HT-29 (cell line): ENCODE measurements around the gene DUSP9. TPM values are rescaled to one million over a fixed set of nuclear protein-coding genes. Genes with fewer than 3 reads are reported as not detected.

Experiments
- DNase-seq: peaks from one replicate; pipeline ENCODE4 v3.0.0-alpha.2; 2015; ENCODE audit warnings: low spot score
- total RNA-seq: library from RNA; depleted of rRNA; stranded (reverse); fragments of >200 nt; shearing (Covaris generic); gene quantifications from 2 replicates; pipeline ENCODE4 v1.2.3, GENCODE V29; 2014

DUSP9 gene
- total RNA-seq, 1 experiment from 2014 or later, result not detected

DNA sequence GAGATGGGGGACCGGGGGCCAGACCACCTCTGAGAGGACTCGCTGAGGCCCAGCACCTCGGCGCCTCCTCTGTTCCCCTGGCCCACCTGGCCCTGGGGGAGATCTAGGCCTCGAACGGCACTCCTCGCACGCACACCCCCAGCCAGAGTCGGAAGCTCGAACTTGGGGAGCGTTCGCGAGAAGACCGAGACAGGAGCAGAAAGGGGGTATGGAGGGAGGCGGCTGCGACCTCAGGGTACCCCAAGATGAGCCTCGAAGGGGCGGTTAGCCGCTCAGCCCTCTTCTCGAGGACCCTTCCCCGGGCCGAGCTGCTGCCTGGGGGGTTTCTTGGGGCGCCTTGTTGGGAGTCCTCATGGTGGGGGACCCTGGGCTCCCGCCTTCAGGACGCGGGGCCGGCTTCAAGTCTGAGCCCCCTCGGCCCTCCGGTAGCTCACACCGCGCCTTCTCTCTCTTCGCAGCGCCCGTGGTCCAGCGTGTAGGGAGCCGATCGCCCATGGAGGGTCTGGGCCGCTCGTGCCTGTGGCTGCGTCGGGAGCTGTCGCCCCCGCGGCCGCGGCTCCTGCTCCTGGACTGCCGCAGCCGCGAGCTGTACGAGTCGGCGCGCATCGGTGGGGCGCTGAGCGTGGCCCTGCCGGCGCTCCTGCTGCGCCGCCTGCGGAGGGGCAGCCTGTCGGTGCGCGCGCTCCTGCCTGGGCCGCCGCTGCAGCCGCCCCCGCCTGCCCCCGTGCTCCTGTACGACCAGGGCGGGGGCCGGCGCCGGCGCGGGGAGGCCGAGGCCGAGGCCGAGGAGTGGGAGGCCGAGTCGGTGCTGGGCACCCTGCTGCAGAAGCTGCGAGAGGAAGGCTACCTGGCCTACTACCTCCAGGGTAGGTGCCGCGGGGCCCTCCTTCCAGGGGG is 706 bp downstream of the DUSP9 start:
- DNase-seq, result no peak

DNA sequence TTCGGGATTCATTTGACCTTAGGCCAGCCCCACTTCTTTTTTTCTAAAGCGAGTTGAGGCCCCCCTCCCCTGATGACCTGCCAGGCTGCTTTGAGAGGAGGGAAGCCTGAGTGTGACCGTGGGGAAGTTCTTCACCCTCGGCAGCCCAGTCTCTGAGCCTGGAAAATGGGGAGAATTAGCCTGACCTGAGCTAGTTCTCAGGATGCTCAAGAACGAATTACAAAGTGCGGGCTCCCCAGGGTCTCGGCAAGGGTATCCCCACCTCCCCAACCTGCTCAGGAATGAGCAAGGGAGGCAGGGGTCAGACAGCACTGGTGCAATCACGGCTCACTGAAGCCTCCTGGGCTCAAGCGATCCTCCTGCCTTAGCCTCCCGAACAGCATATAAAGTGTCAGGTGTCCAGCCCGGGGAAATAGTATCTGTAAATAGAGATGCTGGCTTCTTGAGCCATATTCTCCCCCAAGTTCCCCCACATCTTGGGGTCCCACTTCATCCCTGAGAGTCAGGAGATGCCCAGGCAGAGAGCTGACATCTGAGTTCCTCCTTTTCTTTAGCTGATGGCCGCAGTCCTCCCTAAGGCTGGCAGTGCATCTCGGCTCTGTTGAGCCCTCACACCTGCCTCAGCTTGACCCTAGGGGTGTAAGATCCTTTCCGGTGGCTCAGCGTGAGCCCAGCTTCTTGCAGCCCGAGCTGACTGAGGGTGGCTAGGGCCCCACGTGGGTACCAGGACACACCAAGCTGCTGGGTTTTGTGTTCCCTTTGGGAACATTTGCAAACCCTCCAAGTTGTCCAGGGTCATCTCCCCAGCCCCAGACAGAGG is 1.6 kb downstream of the DUSP9 start:
- DNase-seq, result no peak

DNA sequence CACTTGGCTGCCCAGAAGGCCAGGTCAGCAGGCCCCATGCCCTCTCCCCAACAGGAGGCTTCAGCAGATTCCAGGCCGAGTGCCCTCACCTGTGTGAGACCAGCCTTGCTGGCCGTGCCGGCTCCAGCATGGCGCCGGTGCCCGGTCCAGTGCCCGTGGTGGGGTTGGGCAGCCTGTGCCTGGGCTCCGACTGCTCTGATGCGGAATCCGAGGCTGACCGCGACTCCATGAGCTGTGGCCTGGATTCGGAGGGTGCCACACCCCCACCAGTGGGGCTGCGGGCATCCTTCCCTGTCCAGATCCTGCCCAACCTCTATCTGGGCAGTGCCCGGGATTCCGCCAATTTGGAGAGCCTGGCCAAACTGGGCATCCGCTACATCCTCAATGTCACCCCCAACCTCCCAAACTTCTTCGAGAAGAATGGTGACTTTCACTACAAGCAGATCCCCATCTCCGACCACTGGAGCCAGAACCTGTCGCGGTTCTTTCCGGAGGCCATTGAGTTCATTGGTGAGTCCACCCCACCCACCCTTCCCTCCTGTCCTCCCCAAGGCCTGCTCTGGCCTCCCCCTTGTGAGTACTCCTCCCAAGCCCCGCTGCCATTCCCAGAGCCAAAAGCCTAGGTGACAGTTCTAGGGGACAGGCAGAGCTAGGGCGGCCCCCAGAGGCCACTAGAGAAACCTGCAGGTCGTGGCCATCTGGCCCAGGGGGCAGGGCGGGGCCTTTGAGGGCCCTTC is 2.3 kb downstream of the DUSP9 start:
- DNase-seq, result peak; percentile 79

DNA sequence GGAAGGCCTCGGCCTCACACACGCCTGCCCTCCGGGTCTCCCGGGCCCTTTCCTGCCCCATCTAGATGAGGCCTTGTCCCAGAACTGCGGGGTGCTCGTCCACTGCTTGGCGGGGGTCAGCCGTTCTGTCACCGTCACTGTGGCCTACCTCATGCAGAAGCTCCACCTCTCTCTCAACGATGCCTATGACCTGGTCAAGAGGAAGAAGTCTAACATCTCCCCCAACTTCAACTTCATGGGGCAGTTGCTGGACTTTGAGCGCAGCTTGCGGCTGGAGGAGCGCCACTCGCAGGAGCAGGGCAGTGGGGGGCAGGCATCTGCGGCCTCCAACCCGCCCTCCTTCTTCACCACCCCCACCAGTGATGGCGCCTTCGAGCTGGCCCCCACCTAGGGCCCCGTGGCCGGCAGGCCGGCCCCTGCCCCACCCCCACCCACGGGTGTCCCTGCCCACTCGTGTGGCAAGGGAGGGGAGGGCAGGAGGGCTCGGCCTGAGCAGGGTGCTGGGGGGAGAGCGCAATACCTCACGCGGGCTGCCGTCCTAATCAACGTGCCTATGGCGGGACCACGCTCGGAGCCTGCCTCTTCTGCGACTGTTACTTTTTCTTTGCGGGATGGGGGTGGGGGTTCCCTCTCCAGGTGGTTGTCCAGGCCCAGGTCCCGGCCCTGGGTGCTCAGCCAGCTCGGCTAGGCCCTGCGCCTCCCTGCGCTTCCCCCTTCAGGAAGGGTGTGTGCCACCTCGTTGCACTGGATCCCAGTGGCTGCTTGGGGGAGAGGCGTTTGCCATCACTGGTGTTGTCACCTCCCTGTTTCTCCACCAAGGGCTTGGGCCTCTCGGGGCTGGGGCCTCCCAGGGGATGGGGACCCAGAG is 3.1 kb downstream of the DUSP9 start:
- no peak for DNase-seq

DNA sequence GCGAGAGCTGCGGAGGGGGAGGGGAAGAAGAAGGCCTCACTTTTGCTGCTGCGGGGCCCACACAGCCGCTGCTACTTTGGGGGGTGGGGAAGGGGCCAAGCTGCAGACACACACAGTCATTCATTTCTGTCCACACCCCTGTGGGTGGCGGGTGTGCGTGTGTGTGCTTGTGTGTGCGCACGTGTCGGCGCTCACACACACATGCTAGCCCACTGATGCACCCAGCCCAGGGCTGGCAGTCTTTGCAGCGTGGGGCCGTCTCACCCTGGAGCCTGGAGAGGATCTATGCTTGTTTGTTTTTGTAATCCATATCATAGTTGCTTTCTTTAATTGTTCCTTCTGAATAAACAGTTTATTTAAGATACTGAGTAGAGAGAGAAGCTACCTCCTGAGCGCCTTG is 4.0 kb downstream of the DUSP9 start:
- no peak for DNase-seq

DNA sequence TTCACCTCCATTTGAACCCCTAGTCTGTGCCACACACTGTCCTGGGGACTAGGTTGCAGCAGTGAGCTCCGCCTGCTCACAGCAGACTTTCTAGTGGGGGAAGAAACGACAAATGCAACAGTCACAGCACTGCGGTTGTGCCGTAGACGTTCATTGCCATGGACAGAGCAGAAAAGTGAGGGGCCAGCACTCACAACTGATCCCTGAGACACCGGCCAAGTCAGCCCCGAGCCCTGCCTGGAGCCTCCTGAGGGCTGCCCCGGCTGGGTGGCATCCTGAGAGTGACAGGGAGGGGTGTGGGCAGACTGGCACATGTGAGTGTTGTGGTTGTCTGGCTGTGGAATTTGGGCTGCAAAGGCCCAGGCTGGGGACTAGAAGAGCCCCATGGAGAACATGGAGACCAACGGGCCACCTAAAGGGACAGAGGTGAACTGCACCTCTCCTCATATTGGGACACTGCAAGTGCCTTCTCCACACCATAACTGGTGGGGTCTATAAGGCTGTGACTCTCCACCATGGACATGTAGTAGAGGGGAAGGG is 4.6 kb downstream of the DUSP9 start:
- DNase-seq, result peak; percentile 44

DNA sequence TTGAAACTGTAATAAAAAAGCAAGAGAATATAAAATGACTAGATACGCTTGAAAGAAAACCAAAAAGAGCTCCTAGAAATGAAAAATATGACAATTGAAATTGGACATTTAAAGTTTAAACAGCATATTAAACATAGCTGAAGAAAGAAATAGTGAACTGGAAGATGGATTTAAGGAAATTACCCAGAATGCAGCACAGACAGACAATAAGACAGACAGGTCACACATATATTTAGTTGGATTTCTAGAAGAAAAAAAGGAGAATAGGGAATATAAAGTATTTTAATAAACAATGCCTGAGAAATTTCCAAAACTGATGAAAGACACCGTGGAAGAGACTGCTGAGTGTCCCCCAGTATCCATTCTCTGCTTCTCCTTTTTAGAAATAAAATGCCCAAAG is 6.6 kb downstream of the DUSP9 start:
- no peak for DNase-seq

DNA sequence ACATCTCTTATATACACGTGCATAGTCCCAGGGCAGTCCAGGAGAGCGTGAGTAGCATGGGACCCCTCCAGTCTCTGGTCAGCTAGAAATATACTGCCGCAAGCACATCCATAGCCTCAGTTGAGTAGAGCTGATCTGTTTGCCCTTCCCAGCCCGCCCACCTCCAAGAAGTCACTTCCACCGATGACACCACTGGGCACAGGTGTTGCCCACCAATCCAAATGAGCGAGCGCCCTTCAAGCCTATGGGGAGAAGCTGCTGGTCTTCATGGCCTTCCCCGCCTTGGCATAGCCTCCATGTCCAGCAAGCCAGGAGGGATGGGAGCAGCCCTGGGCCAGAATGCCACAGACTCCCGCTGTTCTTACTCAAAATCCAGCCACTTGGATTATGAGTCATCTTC is 10.2 kb downstream of the DUSP9 start:
- no peak for DNase-seq

DNA sequence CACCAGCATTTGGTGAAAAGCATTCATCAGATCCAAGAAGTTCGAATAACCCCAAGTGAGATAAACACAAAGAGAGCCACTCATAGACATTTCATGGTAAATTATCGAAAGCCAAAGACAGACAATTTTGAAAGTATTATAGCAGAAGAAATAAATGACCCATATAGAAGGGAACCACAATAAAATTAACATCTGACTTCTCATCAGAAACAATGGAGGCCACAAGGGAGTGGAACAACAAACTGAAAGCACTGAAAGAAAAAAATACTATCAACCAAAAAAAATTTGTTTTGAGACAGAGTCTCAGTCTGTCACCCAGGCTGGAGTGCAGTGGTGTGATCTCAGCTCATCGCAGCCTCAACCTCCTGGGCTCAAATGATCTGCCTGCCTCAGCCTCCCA is 12.3 kb downstream of the DUSP9 start:
- no peak for DNase-seq

DNA sequence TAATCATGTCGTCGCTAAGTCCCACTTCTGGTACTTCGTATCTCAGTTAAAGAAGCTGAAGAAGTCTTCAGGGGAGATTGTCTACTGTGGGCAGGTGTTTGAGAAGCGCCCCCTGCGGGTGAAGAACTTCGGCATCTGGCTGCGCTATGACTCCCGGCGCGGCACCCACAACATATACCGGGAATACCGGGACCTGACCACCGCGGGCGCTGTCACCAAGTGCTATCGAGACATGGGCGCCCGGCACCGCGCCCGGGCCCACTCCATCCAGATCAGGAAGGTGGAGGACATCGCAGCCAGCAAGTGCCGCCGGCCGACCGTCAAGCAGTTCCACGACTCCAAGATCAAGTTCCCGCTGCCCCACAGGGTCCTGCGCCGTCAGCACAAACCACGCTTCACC is 15.3 kb downstream of the DUSP9 start:
- peak; percentile 68 for DNase-seq

DNA sequence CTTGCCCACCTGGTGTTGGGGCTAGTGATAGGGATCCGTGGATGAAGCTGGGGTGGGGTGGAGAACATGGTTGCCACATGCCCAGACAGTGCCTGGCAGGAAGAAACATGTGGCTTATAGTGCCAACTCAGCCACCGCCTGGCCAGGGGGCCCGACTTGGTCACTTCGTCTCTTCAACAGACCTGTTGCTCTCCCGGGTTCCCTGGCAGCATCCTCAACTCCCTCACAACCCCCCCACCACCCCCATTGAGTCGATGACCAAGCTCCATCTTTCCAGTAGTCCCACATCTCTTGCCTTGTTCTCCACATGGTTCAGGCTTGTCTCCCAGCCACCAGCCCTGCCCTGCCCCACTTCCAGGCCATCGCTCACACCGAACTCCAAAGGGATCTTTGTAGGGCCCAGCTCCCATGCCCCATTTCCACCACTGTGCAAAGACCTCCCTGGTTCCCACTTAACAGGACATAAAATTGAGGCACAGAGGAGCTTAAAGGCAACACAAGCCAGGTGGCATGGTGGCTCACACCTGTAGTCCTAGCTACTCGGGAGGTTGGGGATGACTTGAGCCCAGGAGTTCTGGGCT is 18.8 kb downstream of the DUSP9 start:
- DNase-seq, result no peak

DNA sequence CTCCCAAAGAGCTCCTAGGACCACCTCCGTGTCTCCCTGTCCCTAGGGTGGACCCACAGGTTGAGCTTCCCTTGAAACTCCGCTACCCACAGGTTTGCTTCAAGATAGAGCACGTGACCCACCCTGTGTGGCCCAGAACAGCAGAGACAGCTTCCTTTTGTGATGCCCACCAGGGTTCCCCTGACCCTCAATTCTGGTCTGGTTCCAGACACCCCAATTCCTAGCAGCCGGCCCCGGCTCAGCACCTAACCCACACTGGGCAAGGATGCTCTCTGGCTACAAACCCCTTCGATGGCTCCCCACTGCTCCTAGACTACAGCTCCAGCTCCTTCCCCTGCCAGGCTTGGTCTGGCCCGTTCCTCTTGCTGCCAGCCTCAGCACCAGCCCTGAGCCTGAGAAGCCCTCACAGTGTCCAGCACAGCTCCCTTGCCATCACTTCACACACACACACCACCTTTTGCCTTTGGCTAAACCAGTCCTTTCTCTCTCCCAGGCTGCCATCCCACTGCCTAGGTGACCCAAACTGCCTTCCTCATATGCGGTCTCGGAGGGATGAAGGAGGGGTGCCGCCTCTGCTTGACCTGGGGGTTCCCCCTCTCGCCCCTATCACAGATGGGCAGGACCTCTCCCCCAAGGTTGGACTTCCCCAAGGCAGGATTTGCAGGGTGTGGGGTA is 20.4 kb downstream of the DUSP9 start:
- no peak for DNase-seq

DNA sequence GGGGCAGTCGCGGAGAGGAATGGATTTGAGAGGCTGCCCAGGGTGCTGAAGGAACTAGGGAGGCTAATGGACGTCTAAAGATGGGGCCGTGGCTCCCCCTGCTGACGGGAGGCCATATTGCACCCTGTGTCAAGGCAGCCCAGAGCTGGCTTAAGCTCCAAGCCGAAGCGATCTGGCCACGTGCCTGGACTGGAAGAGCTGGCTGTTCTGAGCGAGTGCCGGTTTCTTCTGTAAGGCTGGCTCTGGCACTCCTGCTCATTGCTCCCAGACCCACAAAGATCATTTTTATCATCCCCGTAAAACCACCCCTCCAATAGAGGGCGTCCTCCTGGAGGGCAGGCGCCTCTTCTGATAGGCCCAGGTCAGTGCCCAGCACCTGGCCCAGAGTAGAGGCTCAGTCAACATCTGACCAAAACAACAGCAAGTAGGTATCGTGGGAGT is 21.0 kb downstream of the DUSP9 start:
- DNase-seq, result peak; percentile 91

DNA sequence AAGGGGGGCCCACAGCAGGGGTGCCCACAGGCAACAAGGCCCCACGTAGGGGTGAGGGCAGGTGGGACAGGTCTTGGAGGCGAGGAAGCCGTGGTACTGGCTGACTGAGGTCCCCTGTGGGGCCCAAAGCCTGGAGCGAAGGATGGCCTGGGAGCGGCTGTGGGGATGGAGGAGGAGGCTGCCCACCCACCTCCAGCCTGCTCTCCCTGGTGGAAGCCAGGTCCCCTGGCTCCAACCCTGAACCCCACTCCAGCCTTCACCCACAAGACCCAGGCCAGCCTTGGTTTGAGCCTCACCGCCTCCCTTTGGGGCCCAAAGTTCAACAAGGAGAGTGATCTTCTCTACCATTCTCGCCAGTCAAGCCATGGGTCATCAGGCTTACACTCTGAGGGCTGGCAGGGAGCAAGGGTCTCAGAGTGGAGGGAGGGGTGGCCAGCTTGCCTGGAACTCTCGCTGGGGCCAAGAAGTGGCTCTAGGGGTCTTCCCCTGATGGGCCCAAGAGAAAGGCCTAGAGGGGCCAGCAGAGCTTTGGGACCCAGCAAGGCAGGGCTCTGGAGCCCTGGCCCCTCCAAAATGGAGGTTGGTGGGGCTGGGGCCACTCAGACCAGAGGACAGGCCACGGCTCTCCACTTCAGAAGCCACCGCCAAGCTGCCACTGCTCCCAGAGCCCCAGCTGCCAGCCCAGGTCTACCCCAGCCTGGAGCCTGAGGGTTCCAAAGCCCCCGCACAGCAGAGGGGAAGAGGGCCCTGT is 21.6 kb downstream of the DUSP9 start:
- no peak for DNase-seq

DNA sequence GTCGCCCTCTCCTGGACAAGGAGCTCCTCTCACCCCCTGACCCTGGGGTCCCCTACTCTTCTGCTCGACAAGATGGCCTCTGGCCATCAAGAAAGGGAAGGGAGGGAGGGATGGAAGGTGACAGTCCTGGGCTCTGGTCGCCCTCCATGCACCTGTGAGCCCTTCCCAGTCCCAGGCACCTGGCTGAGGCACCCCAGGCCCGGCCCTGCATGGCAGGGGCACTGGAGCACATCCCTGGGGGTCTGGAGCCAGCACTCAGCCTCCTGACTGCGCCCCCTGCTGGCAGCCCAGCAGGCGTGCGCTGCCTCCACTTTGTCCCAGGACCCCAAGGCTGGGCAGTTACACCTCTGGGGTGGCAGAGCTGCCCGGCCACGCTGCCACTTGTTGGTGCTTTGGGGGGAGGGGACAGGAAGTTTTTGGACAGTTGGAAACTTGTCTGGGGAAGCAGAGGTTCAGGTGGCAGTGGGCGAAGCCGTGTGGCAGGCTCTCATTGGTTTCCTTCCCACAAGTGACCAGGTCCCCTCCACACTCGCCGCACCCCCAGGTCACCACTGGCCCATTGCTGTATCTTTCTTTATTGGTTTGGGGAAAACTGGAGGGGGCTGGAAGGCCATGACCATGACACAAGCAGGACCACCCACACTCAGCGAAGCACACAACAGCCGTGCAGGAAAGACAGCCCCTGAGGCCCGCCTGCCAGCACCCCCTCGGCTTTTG is 22.3 kb downstream of the DUSP9 start:
- no peak for DNase-seq

DNA sequence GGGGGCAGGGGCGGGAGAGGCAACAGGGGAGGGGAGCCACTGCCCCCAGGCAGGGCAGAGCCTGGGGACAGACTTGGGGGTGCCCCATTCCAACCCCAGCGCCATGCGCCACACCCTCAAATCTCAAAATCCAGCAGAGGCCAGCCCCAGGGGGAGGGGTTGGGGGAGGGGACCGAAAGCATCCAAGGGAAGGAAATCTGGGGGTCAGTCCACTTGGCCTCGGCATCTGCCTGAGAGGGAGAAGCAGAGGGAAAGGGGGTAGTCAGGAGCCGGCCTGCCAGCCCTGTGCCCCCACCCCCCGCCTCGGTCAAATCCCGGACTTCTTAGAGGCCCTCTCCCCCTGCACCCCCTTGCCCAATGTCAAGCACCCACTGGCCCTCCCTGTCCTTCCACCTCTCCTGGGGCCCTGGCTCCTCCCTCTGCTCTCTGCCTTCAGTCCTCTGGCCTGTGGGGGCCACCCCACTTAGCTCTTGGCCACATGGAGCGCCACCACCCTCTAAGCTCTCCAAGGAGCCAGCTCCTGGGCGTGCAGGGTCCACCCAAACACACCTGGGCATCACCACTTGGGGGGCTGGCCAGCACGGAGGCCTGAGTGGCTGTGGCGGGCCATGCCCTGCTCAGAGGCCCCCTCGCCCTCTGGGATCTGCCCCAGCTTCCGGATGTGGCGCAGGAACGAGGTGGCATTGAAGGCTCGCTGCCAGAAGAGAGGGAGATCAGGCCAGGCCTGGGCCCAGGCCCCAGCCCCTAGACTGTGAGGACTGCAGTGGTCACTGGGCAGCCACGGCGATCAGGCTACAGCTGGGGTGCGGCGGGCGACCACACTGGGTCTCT is 23.1 kb downstream of the DUSP9 start:
- no peak for DNase-seq
